HG02938 (cell line): ENCODE results near the gene SFXN5.

ENCODE experiments used
- ATAC-seq: cut with Tn5 transposase; IDR thresholded peaks from one replicate; pipeline ENCODE4 v1.9.1; 2021; ENCODE audit warnings: mild to moderate bottlenecking, moderate library complexity; ENCODE audit not compliant: unreplicated experiment

The SFXN5 gene

DNA sequence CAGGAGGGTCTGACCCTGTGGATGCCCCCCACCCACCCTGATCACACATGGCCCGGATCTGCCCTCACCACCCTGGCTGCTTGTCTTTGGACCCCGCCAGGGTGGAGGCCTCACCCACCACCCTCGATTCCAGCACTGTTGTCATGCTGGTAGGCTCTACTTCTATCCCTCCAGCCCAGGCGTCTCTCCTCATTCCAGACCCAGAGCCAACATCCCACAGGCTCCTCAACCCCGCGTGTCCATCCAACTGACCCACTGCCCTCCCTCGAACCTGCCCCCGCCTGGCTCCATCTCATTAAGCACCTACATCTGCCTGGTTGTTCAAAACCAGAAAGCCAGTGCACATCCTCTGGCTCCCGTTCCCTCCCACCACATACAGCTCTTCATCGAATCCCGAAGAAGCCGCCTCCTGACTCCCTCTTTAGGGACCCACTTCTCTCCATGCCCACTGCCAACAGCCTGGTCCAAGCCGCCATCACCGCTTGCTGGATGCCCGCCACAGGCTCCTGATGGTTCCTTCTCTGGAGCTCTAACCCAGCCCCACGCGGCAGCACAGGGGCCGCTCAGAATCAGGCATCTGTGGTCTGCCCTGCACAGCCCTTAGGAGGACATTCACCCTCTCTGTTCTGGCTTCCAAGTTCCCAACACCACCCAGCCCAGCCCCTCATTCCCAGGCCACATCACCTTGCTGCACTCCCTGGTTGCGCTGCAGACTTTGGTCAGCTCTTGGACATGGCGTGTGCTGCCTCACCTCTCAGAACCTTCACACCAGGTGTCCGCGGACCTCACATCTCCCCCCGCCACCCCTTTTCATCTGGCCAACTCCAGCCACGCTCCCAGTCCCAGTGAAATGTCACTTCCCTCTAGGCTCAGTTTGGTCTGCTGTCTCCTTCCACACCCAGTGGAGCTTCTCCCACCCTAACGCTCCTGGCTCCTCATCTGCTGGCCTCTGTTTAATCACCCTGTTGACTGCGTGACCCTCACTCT lies 111.2 kb downstream of the SFXN5 start:
- ATAC-seq = no peak

DNA sequence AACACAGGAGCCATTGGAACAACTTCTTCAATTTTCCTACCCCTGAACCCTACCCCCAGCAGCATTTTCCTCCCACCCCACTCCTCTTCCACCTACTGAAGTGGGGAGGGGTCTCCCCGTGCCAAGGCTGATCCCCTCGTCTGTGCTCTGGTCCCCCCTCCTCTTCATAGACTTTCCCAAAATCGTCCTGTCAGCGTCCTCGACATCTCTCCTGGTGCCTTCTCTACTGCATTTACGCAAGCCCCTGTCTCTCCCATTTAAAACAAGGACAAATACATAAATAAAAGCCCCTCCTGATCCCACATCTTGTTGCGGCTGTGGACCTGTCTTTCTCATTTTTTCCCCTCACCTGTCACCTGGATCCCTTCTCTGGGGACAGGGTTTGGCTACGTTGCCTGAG lies 112.0 kb downstream of the SFXN5 start:
- ATAC-seq = no peak

DNA sequence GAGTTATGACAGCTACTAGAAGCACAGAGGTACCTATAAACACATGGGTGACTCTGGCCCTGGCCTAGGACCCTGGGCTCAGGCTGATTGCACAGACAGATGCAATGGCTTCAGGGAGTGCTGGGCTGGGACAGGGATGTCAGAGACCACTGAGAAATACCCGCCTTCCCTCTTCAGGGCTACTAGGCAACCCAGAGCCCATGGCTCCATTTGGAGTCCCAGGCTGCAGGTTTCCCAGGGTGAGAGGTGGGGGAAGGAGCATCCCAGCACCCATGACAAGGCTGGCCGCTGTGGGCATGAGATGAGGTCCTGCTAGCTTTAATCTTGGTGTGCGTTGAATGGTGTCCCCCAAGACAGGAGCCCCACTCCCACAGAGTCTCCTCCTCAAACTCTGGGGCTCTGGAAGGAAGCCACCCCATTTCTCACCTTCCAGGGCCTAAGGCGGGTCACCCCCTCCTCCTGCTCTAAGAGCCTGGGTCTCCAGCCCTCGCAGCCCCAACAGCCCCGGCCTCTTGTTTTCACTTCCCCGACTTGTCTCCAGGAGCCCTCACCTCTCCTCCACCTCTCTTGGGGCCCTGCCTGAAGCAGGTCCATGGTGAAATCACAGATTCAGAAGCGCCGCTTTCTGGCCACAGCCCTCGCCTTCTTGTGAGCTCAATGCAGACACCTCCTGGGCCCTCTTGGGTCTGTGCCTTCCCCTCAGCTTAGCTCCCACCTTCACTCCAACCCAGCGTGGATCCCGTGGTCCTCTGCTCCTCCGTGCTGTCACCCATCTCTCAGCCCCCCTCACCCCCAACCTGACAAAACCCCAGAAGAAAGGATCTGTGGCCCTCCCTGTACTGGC lies 112.7 kb downstream of the SFXN5 start:
- no peak for ATAC-seq

DNA sequence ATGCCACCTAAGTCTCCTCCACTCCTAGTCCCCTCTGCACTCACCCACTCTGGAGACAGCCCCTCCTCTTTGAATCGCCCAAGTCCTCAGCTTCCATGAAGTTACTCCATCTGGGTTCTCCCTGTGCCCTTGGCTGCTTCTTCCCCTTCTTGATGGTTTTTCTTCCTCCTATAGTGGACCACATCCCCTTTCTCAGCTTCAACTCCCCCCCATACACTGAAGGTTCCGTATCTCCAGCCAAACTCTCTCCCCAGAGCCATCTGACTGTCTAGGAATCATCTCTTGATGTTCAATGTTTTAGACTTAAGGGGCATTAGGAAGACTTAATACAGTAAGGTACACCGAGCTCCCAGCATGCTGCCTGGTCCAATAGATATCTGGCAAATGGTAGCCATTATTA lies 114.6 kb downstream of the SFXN5 start:
- no peak for ATAC-seq

DNA sequence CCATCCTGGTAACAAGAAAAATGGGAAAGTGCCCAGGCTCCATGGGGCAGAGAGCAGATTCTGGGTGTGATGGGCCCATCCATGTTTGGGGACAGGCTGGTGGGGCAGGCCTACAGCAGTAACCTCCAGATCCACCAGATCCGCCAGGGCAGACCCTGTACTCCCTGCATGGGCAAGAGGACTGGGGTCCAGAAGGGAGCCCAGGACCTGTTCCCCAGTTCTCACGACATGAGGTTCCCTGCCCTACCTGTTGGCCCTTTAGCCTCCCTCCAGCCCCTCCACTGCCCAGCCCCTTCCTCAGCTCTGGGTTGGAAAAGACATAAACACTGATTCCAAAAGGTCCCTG lies 115.5 kb downstream of the SFXN5 start:
- ATAC-seq = no peak

DNA sequence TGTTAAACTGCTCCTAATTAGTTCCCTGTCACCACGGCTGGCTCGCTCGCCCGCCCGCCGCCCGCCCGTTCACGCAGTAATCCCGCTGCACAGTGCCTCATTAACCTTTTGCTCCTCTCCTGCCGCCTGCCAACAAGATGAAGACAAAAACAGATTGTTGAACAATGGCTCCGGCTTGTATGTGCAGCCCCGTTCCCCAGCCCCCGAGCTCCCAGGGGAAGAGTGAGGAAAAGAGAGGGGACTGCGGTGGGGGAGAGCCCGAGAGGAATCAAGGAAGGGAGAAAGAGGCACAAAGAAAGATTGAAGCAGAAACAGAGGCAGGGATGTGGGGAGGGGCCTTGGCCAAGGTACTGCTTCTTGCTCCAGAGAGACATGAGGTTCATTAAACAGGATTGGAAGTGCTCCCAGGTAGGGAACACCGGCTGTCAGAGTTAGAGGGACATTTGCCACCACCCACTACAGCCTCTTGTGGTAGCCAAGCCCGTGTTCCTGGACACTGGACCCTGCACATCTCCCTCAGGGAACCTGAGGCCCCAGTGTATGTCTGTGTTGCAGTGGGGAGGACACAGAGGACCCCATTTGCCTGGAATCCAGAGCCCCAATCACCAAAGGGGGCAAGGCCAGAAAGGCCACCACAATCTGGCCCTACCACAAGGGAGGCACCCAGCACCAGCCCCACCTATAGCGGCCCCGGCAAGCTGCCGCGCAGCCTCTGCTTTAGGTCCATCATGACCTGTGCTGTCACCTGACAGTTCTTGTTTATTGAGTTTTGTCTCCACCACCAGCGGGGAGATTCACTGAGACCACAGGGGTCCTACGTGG lies 116.1 kb downstream of the SFXN5 start:
- no peak for ATAC-seq

DNA sequence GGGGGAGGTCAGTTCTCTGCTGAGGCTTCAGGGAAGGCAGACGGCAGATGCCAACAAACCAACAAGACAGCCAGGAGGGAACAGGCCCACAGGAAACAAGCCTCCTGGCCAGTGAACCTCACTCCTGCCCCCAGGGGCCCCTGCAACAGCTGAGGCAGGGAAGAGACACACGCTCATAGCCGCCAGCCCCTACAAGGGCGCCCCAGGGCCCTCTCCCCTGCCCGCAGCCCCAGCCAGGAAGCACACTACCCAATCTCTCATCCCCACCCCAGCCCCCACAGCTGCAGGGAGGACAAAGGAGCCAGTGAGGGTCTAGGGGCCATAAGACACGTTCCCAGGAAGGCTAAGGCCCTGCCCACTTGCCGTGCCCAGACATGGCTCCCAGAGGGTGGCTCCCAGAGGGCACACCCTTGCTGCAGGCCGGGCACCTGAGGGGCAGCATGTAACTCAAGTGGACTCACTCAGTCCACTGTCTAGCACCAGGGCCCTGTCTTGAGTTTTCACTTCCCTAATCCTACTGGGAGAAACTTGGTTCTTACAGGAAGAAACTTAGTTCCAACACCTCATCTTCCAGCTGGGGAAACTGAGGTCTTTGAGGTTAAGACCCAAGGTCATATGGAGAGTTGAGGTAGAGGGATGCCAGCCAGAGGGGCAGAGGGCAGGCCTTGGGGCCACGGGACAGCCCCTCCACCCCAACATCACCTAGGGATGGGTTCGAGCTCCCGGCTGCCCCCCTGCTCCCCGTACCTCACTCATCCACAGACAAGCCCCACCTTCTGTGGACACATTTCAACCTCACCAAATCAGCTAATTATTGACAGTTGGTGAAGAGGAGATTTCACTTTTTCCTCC lies 116.9 kb downstream of the SFXN5 start:
- no peak for ATAC-seq

DNA sequence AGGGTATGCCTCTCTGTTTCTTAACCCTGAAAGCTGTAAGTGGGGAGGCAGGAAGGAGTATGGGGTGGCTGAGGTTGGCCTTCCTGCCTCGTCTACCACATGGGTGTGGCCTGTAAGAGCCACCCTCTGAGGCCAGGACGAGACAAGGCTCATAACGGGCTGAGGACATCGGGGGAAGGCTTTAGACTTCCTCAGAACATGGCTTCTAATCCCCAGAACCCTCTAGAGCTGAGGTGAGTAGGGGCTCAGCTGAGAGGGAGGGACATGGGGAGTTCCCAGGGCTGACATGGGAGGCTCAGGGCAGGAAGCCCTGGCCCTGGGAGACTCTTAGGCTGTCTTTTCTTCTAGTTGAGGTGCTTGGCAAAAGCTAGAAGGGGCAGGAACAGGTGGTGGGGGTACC lies 117.5 kb downstream of the SFXN5 start:
- ATAC-seq = no peak

DNA sequence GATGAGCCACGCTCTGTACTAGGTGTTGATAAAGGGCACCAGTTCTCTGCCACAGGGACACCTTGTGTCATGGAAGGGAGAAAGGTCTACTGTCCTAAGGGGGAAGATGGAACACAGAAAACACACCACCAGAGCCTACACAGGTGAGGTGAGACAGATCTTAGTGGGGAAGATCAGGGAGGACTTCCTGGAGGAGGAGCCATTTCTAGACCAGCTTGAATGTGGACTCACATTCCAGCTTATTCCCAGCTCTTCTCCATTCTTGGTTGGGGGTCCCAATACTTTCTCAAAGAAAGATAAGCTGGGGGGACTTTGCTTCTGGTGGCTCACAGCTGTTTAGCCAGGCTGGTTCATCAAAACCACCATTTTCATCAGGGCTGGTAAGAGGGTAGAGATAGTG lies 118.0 kb downstream of the SFXN5 start:
- no peak for ATAC-seq

DNA sequence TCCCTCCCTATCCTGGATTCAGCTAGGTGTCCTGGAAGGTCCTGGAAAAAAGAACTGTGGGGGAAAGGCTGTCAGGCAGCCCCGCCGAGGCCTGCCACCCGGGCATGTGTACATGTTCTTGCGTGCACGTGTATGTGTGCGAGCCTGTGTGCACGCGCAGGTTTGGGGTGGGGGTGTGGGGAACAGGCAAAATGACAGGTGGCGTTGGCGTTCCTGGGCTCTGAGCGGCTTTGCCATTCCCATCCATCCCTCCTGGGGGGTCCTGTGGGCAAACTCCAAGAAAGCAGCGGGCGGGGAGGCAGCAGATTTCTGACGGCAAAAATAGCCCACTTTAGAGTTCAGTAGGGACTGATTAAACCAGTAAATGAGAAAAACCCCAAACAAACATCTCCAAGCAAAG lies 118.6 kb downstream of the SFXN5 start:
- no peak for ATAC-seq

DNA sequence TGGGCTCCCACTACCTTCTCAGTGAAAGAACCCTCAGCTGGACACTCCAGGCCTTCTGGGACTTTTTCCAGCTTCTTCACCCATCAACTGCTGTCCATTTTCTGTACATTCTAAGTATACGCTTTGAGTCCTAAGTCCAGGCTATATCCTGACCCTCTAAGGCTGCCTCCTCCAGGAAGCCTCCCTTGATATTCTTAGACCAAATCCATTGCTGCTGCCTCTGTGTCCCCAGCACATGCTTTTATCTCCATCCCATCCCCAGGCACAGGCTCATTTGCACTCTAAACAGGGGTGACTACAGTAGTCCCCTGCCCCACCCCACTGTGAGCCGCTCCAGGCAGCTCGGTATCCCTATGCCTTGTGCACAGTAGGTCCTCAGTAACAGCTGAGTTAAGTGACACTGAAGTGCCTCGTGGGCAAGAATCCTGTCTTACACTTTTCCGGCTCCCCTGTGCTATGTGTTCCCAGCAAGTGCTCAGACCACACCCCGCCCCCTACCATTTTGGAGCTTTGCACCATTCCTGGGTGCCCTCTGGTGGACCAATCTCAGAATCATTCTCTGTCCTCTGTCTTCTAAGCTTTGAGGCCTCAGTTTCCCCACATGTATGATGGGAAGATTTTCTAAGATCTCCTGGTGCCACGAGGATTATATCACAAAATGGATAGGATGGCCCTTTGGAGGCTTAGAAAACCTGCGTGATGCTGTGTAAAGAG lies 119.2 kb downstream of the SFXN5 start:
- ATAC-seq = no peak

DNA sequence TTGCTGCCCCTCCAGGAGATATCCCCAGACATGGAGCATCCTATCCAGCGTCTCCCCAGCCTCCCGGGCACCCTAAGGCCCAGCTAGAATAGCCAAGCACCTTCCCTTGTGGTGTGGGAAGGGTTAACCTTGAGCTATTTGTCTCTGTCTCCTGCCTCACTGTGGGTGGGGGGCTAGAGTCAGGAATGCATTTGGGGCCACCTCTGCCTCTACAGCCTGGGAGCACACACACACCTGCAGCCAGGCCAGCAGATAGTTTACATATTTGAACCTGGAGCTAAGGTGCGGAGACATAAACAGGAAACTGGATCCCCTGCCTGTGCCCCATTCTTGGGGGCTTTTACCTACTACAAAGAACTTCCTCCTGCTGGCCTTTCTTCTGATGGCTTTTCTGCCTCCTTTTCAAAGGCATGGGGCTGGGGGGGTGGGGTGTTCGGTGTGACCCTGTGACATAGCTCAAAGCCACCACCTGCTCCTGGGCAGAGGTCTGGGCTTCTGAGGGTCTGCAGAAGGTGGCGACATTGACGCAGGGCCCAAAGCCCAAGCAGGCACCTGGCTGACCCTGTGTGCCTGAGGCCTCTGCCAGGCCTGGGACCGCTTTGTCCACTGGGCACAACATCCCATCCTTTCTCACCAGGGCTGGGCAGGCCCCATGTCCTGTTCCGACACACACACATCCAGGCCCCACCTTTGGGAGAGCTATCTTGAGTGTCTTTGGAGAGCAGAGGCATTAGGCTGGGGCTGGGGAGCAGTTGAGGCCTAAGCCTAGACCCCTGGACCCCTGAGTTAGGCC lies 120.0 kb downstream of the SFXN5 start:
- ATAC-seq = no peak

DNA sequence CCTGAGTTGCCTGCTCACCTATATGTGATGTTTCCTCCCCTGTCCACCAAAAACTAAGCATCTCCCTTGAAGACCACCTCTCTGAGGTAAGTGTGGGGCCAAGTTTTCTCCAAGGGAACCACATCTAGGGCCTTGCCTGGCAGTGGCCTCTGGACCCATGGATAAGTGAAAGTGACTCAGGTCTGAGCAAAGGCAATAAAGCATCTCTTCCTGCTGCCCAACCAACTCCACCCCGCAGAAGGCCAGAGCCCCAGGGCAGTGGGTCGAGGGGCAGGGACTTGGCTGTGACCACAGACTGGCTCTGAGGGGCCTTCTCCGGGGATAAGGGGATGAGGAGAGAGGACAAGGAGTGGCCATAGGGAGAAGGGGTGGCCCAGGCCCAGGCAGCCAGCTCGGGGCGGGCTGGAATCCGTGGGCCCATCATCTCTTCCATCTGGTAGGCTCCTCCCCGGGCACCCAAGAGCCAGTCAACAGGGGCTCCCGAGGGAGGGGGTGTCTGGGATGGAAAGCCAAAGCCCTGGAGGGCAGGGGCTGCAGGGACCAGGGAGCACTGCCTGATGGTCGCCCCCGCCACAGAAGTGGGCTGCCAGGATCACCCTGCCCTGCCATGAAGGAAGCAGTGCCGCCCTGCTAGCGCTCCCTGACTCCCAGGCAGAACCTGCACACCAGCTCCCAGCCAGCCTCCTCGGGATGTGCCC lies 120.8 kb downstream of the SFXN5 start:
- no peak for ATAC-seq

DNA sequence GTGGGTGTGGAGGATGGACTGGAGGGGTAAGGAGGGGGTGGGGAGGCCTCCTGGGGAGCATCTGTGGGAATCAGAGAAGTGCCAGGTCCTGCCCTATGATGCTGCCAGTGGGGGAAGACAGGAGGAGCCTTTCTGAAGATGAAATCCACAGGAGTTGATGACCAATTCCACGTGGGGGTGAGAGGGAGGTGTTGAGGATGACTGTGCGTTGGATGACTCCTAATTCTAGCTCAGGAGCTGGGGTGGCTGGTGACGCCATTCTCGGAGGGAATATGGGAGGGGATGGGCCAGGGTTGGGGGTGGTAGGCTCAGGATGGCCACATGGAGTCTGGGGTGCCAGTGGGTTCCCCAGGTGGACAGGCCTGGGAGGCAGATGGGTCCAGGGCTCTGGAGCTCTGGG lies 121.9 kb downstream of the SFXN5 start:
- no peak for ATAC-seq

DNA sequence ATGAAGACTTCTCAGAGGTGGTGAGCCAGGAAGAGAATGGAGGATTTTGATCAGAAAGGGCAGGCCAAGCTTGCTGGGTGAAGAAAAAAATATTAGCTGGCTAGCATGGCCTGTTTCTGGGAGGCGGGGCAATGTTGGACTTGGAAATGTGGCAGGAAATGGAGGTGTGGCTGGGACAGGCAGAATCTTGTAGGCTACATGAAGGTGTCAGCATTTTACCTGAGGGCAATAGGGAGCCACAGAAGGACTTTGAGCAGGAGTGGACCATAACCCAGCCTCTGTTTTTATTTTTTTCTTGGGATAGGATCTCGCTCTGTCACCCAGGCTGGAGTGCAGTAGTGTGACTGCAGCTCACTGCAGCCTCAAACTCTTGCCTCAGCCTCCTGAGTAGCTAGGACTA lies 122.5 kb downstream of the SFXN5 start:
- ATAC-seq = no peak

DNA sequence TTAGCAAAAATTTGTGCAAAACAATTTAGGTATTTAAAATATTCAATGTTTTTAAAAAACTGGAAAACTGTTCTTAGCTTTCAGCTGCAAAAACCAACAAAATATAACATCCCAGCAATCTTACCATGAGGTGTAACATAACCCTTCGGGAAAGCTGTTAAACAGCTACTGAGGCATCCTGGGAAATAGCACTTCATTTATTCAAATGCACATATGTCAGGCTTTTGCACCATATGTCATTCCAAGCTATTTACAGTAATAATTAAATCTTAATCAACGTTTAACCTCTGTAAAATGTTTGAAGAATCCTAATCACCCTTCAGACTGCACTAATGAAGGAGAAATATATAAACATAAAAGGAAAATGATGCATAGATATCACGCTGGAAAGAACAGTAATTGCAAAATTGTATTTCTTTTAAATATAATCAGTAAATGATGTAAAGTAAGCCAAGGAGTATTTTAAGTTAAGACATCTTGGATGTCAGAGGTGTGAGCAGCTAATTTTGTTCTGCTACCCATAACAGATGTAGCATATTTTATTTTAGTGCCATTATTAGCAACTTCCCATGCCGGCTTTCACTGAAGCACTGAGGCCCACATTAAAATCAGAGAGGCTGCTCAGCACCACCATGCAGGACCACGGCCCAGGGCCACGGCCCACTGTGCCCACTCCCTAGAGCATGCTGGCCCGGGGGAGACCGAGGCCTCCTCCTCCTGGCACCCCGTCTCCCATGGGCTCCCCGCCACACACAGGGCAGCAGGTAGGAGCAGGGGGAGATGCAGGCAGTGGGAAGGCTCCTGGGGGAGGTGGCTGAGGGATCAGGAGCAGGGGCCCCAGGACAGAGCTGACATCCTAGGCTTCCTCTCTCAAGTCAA lies 123.3 kb downstream of the SFXN5 start:
- ATAC-seq = no peak

DNA sequence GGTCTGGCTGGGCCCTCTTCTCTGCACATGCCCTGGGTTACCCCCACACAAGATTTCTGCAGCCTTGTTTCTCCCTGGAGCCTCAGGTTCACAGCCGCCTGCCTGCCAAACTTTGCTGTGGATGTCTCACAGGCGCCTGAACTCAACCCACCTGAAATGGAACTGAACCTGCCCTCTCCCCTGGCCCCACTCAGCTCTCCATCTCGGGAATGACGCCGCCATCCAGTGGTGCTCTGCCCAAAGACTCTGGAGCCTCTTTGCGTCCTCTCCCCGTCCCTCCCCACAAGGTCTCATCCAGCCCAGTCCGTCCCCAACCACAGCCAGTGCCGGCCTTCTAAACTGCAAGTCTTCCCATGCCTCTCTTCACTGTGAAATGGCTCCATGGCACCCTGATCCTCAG lies 125.0 kb downstream of the SFXN5 start:
- no peak for ATAC-seq
